Measurements from ENCODE around the gene COL6A5. TPM values are rescaled to one million over a fixed set of nuclear protein-coding genes. Genes with fewer than 3 reads are reported as not detected.

The COL6A5 gene
- total RNA-seq (under 1 TPM; 0.06 to 0.20 TPM), polyA plus RNA-seq (ENCODE audit: insufficient read length in 2 of 2) (under 1 TPM; 0.05 to 0.09 TPM)
- long read RNA-seq, donor 1: 0 reads
- long read RNA-seq, donor 2: 0 reads
- long read RNA-seq, donor 3: 0 reads
- long read RNA-seq, donor 4: 0 reads

DNA sequence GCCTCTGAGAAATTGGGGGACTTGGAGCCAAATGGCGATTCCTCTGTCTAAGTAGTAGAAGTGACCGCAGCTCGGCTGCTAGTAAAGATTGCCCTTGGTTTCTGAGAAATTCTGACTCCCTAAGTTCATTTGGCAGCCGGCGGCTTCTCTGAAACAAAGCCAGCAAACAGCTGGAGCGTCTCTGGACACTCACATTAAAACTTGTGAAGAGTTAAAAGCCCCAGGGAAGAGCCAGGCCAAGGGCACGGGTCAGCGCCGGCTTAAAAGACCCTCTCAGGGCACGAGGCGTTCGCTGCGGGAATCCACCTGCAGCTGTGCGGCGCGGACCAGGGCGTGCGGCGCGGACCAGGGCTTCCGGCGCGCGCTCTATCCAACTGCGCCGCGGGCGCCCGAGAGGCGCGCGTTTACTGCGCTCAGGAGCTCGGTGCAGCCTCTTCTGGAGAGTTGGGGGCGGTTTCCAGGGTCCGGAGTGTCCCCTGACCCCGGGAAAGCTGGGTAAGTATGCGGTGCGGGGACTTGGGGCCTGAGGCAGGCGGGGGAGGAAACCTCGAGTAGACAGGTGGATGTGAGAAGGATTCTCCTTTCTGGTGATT is at the start of gene COL6A5:
Gene COL6A5 (plus strand): TSS at position 186 of the 593 bp plus-strand sequence. CDS start 27,967 bp downstream, outside the sequence.
- Histone ChIP-seq H3K4me1 (ENCODE audit: control insufficient read depth, insufficient read depth, low read length) (peaks cover 5% of the 10 kb centered on the region), H3K27me3 (ENCODE audit: control insufficient read depth, insufficient read depth, low read length) (peaks cover 19% of the 10 kb centered on the region), H3K9me3 (ENCODE audit: control insufficient read depth, insufficient read depth, low read length) (no peaks in the 10 kb centered on the region), H3K36me3 (ENCODE audit: control insufficient read depth, insufficient read depth, low read length) (no peaks in the 10 kb centered on the region), H3K27ac (ENCODE audit: low read depth, low read length) (no peak within 1 kb of the TSS), H3K4me3 (ENCODE audit: low read depth, low read length) (no peak within 1 kb of the TSS)
- under 1% methylated on average over 41 of the region's 41 CpGs for WGBS (ENCODE audit: insufficient coverage)
- peak in 2 of 6 donors; percentile 9 to 24 for DNase-seq (ENCODE audit: low read depth in 4 of 6, low spot score in 6 of 6)

- Histone ChIP-seq H3K4me3 (ENCODE audit: low read depth, low read length) (no peak overlapping the region), H3K9me3 (ENCODE audit: control insufficient read depth, insufficient read depth, low read length) (no peaks in the 10 kb centered on the region), H3K27ac (ENCODE audit: low read depth, low read length) (no peak overlapping the region), H3K27me3 (ENCODE audit: control insufficient read depth, insufficient read depth, low read length) (no peaks in the 10 kb centered on the region), H3K36me3 (ENCODE audit: control insufficient read depth, insufficient read depth, low read length) (no peaks in the 10 kb centered on the region), H3K4me1 (ENCODE audit: control insufficient read depth, insufficient read depth, low read length) (no peaks in the 10 kb centered on the region)
- WGBS (ENCODE audit: insufficient coverage): no CpG with 5 or more reads among the region's 2 CpGs
- peak in 2 of 6 donors; percentile 16 to 63 for DNase-seq (ENCODE audit: low read depth in 4 of 6, low spot score in 6 of 6)
Measured at GRCh38 chr3:130299531-130299930, 45.9 kb upstream of the COL6A5 start.

- Histone ChIP-seq H3K9me3 (ENCODE audit: control insufficient read depth, insufficient read depth, low read length) (no peaks in the 10 kb centered on the region), H3K4me3 (ENCODE audit: low read depth, low read length) (no peak overlapping the region), H3K27me3 (ENCODE audit: control insufficient read depth, insufficient read depth, low read length) (no peaks in the 10 kb centered on the region), H3K27ac (ENCODE audit: low read depth, low read length) (no peak overlapping the region), H3K36me3 (ENCODE audit: control insufficient read depth, insufficient read depth, low read length) (no peaks in the 10 kb centered on the region), H3K4me1 (ENCODE audit: control insufficient read depth, insufficient read depth, low read length) (no peaks in the 10 kb centered on the region)
- 96% methylated on average over 9 of the region's 11 CpGs for WGBS (ENCODE audit: insufficient coverage)
- DNase-seq (ENCODE audit: low read depth in 4 of 6, low spot score in 6 of 6): no peak
Measured at GRCh38 chr3:130300888-130301287, 44.6 kb upstream of the COL6A5 start.

- Histone ChIP-seq H3K9me3 (ENCODE audit: control insufficient read depth, insufficient read depth, low read length) (no peaks in the 10 kb centered on the region), H3K36me3 (ENCODE audit: control insufficient read depth, insufficient read depth, low read length) (no peaks in the 10 kb centered on the region), H3K27ac (ENCODE audit: low read depth, low read length) (no peak overlapping the region), H3K27me3 (ENCODE audit: control insufficient read depth, insufficient read depth, low read length) (no peaks in the 10 kb centered on the region), H3K4me1 (ENCODE audit: control insufficient read depth, insufficient read depth, low read length) (no peaks in the 10 kb centered on the region), H3K4me3 (ENCODE audit: low read depth, low read length) (no peak overlapping the region)
- DNase-seq (ENCODE audit: low read depth in 4 of 6, low spot score in 6 of 6): no peak
- 100% methylated on average over 2 of the region's 4 CpGs for WGBS (ENCODE audit: insufficient coverage)
Measured at GRCh38 chr3:130310109-130310508, 35.4 kb upstream of the COL6A5 start.

DNA sequence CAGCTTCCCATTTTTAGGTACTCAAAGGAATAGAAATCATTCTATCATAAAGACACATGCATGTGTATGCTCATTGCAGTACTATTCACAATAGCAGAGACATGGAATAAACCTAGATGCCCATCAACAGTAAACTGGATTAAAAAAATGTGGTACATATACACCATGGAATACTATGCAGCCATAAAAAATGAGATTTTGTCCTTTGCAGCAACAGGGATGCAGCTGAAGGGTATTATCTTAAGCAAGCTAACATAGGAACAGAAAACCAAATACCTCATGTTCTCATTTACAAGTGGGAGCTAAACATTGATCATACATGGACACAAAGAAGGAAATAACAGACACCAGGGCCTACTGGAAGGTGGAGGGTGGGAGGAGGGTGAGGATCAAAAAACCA is 33.1 kb upstream of the COL6A5 start:
- H3K4me3 ChIP-seq (ENCODE audit: low read depth, low read length): no peak overlapping the region
- H3K27ac ChIP-seq (ENCODE audit: low read depth, low read length): no peak overlapping the region
- no peak for DNase-seq (ENCODE audit: low read depth in 4 of 6, low spot score in 6 of 6)
- H3K36me3 ChIP-seq (ENCODE audit: control insufficient read depth, insufficient read depth, low read length): no peaks in the 10 kb centered on the region
- H3K27me3 ChIP-seq (ENCODE audit: control insufficient read depth, insufficient read depth, low read length): no peaks in the 10 kb centered on the region
- no peaks in the 10 kb centered on the region for H3K4me1 ChIP-seq (ENCODE audit: control insufficient read depth, insufficient read depth, low read length)
- H3K9me3 ChIP-seq (ENCODE audit: control insufficient read depth, insufficient read depth, low read length): no peaks in the 10 kb centered on the region

DNA sequence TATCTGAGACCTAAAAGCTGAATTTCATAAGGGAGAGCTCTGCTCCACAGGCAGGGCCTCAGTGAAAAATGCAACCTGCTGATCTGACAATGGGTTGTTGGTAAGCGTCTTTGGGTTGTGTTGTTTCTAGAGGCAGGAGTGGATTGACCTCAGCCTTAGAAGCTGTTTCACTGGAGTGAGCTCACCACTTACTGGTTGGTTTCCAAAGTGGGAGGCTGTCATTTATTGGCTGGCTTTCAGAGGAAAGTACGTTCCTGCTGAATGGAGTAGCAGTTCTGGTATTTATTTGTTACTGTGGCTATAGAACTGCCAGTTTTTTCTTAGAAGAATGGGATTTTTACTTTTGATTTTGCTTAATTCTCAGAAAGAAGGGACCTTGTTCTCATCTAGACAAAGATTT is 29.3 kb upstream of the COL6A5 start:
- Histone ChIP-seq H3K27me3 (ENCODE audit: control insufficient read depth, insufficient read depth, low read length) (no peaks in the 10 kb centered on the region), H3K36me3 (ENCODE audit: control insufficient read depth, insufficient read depth, low read length) (no peaks in the 10 kb centered on the region), H3K27ac (ENCODE audit: low read depth, low read length) (no peak overlapping the region), H3K4me1 (ENCODE audit: control insufficient read depth, insufficient read depth, low read length) (no peaks in the 10 kb centered on the region), H3K9me3 (ENCODE audit: control insufficient read depth, insufficient read depth, low read length) (no peaks in the 10 kb centered on the region), H3K4me3 (ENCODE audit: low read depth, low read length) (no peak overlapping the region)
- WGBS (ENCODE audit: insufficient coverage): 75% methylated on average over 1 of the region's 2 CpGs
- peak in 1 of 6 donors; percentile 52 for DNase-seq (ENCODE audit: low read depth in 4 of 6, low spot score in 6 of 6)

- Histone ChIP-seq H3K4me3 (ENCODE audit: low read depth, low read length) (no peak overlapping the region), H3K27ac (ENCODE audit: low read depth, low read length) (no peak overlapping the region), H3K27me3 (ENCODE audit: control insufficient read depth, insufficient read depth, low read length) (peaks cover 2% of the 10 kb centered on the region), H3K4me1 (ENCODE audit: control insufficient read depth, insufficient read depth, low read length) (no peaks in the 10 kb centered on the region), H3K36me3 (ENCODE audit: control insufficient read depth, insufficient read depth, low read length) (no peaks in the 10 kb centered on the region), H3K9me3 (ENCODE audit: control insufficient read depth, insufficient read depth, low read length) (no peaks in the 10 kb centered on the region)
- DNase-seq (ENCODE audit: low read depth in 4 of 6, low spot score in 6 of 6): no peak
- no CpG with 5 or more reads among the region's 1 CpG for WGBS (ENCODE audit: insufficient coverage)
Measured at GRCh38 chr3:130323503-130323902, 22.0 kb upstream of the COL6A5 start.

DNA sequence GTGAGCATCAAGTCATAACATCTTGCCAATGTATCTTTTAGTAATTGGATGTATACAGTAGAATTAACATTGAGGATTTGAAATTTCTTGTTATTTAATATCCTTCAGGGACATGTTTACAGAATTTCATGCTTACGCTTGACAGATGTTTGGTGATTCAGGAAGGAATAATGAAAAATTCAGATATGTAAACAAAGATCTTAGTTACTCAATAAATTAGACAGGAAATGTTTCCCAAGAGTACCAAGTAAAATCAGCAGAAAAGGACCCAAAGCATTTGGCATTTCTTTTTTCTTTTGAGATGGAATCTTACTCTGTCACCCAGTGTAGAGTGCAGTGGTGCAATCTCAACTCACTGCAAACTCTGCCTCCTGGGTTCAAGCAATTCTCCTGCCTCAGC is 4.7 kb upstream of the COL6A5 start:
- no peaks in the 10 kb centered on the region for H3K9me3 ChIP-seq (ENCODE audit: control insufficient read depth, insufficient read depth, low read length)
- DNase-seq (ENCODE audit: low read depth in 4 of 6, low spot score in 6 of 6): peak in 1 of 6 donors; percentile 1
- no CpG with 5 or more reads among the region's 1 CpG for WGBS (ENCODE audit: insufficient coverage)
- H3K4me1 ChIP-seq (ENCODE audit: control insufficient read depth, insufficient read depth, low read length): peaks cover 4% of the 10 kb centered on the region
- H3K27ac ChIP-seq (ENCODE audit: low read depth, low read length): no peak overlapping the region
- peaks cover 11% of the 10 kb centered on the region for H3K27me3 ChIP-seq (ENCODE audit: control insufficient read depth, insufficient read depth, low read length)
- no peak overlapping the region for H3K4me3 ChIP-seq (ENCODE audit: low read depth, low read length)
- no peaks in the 10 kb centered on the region for H3K36me3 ChIP-seq (ENCODE audit: control insufficient read depth, insufficient read depth, low read length)

GRCh38 chr3:130341388-130341787 is 4.1 kb upstream of the COL6A5 start:
- H3K27ac ChIP-seq (ENCODE audit: low read depth, low read length): no peak overlapping the region
- peaks cover 17% of the 10 kb centered on the region for H3K27me3 ChIP-seq (ENCODE audit: control insufficient read depth, insufficient read depth, low read length)
- DNase-seq (ENCODE audit: low read depth in 4 of 6, low spot score in 6 of 6): no peak
- peaks cover 5% of the 10 kb centered on the region for H3K4me1 ChIP-seq (ENCODE audit: control insufficient read depth, insufficient read depth, low read length)
- no peak overlapping the region for H3K4me3 ChIP-seq (ENCODE audit: low read depth, low read length)
- no peaks in the 10 kb centered on the region for H3K36me3 ChIP-seq (ENCODE audit: control insufficient read depth, insufficient read depth, low read length)
- no peaks in the 10 kb centered on the region for H3K9me3 ChIP-seq (ENCODE audit: control insufficient read depth, insufficient read depth, low read length)

DNA sequence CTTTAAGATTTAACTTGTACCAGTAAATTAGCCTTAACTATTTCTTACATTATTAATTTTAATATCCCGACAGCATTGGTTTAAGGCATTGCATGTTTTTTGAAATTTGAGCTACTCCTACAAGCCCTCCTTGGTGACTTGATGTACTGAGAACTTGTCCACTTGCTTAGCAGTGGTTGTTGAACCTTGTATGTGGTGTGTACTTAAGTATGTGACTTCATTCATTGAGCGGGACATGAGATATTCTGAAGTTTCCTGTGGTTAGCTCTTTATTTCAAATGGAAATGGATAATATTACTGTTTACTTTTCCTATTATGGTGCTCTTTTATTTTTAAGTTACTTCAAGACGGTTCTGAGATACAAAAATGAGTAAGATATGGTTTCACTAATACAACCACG is 3.6 kb upstream of the COL6A5 start:
- DNase-seq (ENCODE audit: low read depth in 4 of 6, low spot score in 6 of 6): no peak
- H3K36me3 ChIP-seq (ENCODE audit: control insufficient read depth, insufficient read depth, low read length): no peaks in the 10 kb centered on the region
- WGBS (ENCODE audit: insufficient coverage): no CpG with 5 or more reads among the region's 4 CpGs

More for the DNA sequence above, 3.6 kb upstream of the COL6A5 start:
- Histone ChIP-seq H3K4me3 (ENCODE audit: low read depth, low read length) (no peak overlapping the region), H3K27me3 (ENCODE audit: control insufficient read depth, insufficient read depth, low read length) (peaks cover 19% of the 10 kb centered on the region), H3K9me3 (ENCODE audit: control insufficient read depth, insufficient read depth, low read length) (no peaks in the 10 kb centered on the region), H3K4me1 (ENCODE audit: control insufficient read depth, insufficient read depth, low read length) (peaks cover 5% of the 10 kb centered on the region), H3K27ac (ENCODE audit: low read depth, low read length) (no peak overlapping the region)
